HG03095 (cell line): ENCODE measurements around the gene ANKRD18B.
"Not testable (repeated sequence)": the region's sequence is repeated elsewhere in the genome, so short reads cannot be mapped to it uniquely, and the experiment has no call there.

Experiments used
- ATAC-seq: cut with Tn5 transposase; IDR thresholded peaks from one replicate; pipeline ENCODE4 v1.9.1; 2021; ENCODE audit warnings: moderate library complexity; ENCODE audit not compliant: unreplicated experiment

ANKRD18B gene

GRCh38 chr9:33528069-33528468, 4.0 kb downstream of the ANKRD18B start:
- not testable (repeated sequence) for ATAC-seq

- ATAC-seq: not testable (repeated sequence)
Observed at GRCh38 chr9:33533958-33534357, 9.9 kb downstream of the ANKRD18B start.

- ATAC-seq: no peak
Observed at GRCh38 chr9:33535541-33535940, 11.5 kb downstream of the ANKRD18B start.

GRCh38 chr9:33543463-33543862, 19.4 kb downstream of the ANKRD18B start:
- ATAC-seq: not testable (repeated sequence)

GRCh38 chr9:33545715-33546114, 21.7 kb downstream of the ANKRD18B start:
- not testable (repeated sequence) for ATAC-seq

- not testable (repeated sequence) for ATAC-seq
Observed at GRCh38 chr9:33548816-33549215, 24.8 kb downstream of the ANKRD18B start.

GRCh38 chr9:33549418-33549817, 25.4 kb downstream of the ANKRD18B start:
- ATAC-seq: not testable (repeated sequence)

GRCh38 chr9:33551183-33551582, 27.1 kb downstream of the ANKRD18B start:
- not testable (repeated sequence) for ATAC-seq

- ATAC-seq: not testable (repeated sequence)
Observed at GRCh38 chr9:33552315-33552725, 28.3 kb downstream of the ANKRD18B start.

- not testable (repeated sequence) for ATAC-seq
Observed at GRCh38 chr9:33560217-33560616, 36.2 kb downstream of the ANKRD18B start.

- not testable (repeated sequence) for ATAC-seq
Observed at GRCh38 chr9:33562196-33562595, 38.1 kb downstream of the ANKRD18B start.

GRCh38 chr9:33567776-33568175, 43.7 kb downstream of the ANKRD18B start:
- not testable (repeated sequence) for ATAC-seq

GRCh38 chr9:33577786-33578185, 53.7 kb downstream of the ANKRD18B start:
- ATAC-seq: not testable (repeated sequence)

- ATAC-seq: not testable (repeated sequence)
Observed at GRCh38 chr9:33579996-33580395, 55.9 kb downstream of the ANKRD18B start.

- ATAC-seq: not testable (repeated sequence)
Observed at GRCh38 chr9:33582686-33583085, 58.6 kb downstream of the ANKRD18B start.

- ATAC-seq: not testable (repeated sequence)
Observed at GRCh38 chr9:33586128-33586527, 62.1 kb downstream of the ANKRD18B start.

GRCh38 chr9:33587799-33588198, 63.7 kb downstream of the ANKRD18B start:
- not testable (repeated sequence) for ATAC-seq

- ATAC-seq: not testable (repeated sequence)
Observed at GRCh38 chr9:33588876-33589275, 64.8 kb downstream of the ANKRD18B start.

- ATAC-seq: not testable (repeated sequence)
Observed at GRCh38 chr9:33590857-33591256, 66.8 kb downstream of the ANKRD18B start.

GRCh38 chr9:33596974-33597373, 72.9 kb downstream of the ANKRD18B start:
- ATAC-seq: not testable (repeated sequence)

- not testable (repeated sequence) for ATAC-seq
Observed at GRCh38 chr9:33597386-33597785, 73.3 kb downstream of the ANKRD18B start.

- not testable (repeated sequence) for ATAC-seq
Observed at GRCh38 chr9:33598796-33599379, 74.8 kb downstream of the ANKRD18B start.

GRCh38 chr9:33600911-33601310, 76.9 kb downstream of the ANKRD18B start:
- ATAC-seq: not testable (repeated sequence)
